Stimulated activated CD4-positive, alpha-beta T cell treated with anti-CD3 and anti-CD28 coated beads, Interleukin-15, amount 100 ng/mL, for 24 hours (primary cell): ENCODE data around the gene SCAF4.
"Not testable (repeated sequence)": the region's sequence is repeated elsewhere in the genome, so short reads cannot be mapped to it uniquely, and the experiment has no call there.

Experiments used
- DNase-seq: peaks from one replicate; pipeline ENCODE4 v3.0.0-alpha.2; 2020

Gene SCAF4

DNA sequence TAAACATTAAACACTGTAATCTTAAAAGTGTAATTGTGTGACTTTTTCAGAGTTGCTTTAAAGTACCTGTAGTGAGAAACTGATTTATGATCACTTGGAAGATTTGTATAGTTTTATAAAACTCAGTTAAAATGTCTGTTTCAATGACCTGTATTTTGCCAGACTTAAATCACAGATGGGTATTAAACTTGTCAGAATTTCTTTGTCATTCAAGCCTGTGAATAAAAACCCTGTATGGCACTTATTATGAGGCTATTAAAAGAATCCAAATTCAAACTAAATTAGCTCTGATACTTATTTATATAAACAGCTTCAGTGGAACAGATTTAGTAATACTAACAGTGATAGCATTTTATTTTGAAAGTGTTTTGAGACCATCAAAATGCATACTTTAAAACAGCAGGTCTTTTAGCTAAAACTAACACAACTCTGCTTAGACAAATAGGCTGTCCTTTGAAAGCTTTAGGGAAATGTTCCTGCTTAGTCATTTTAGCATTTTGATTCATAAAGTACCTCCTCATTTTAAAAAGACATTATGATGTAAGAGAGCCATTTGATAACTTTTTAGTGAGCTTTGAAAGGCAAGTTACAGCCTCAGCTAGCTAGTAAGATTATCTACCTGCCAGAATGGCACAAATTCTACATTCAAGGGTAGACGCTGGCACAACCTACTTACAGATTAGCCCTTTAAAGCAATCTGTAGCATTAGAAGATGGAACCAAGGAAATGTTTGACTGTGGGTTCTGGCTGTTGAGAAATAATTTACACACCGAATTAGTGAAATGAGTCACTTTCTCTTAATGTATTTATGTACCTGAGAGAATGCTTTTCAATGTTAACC, 63.0 kb downstream of the SCAF4 start:
- no peak for DNase-seq

DNA sequence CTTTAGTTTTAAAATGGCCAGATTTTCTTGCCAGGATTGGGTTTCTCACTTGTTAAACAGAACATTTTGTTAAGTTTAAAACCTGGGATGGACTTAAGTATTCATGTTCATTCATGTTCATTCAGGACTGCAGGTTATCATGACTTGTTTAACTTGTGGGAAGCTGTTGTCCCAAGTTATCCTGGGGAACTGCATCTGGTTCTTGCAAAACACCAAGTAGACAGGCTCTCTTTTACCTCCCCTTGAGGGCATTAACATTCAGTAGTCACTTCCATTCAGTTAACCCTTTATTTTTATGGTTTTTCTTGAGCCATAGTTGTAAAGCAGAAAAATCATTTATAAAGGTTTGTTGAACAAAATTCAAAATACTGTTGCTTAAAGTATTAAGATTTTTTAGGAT, 64.3 kb downstream of the SCAF4 start:
- no peak for DNase-seq

DNA sequence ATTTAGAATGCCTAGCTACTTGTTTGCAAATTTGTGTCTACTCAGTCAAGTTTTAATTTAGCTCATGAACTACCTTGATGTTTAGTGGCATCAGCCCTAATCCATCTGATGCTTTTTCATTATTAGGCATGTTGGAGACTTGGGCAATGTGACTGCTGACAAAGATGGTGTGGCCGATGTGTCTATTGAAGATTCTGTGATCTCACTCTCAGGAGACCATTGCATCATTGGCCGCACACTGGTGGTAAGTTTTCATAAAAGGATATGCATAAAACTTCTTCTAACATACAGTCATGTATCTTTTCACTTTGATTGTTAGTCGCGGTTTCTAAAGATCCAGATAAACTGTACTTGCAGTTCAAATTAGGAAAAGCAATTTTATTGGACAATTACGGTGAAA, 64.8 kb downstream of the SCAF4 start:
- peak; percentile 23 for DNase-seq

DNA sequence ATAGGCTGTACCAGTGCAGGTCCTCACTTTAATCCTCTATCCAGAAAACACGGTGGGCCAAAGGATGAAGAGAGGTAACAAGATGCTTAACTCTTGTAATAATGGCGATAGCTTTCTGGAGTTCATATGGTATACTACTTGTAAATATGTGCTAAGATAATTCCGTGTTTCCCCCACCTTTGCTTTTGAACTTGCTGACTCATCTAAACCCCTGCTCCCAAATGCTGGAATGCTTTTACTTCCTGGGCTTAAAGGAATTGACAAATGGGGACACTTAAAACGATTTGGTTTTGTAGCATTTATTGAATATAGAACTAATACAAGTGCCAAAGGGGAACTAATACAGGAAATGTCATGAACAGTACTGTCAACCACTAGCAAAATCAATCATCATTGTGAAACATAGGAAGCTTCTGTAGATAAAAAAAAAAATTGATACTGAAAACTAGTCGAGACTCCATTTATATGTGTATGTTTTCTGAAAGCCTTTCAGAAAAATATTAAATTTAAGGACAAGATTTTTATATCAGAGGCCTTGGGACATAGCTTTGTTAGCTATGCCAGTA, 65.4 kb downstream of the SCAF4 start:
- no peak for DNase-seq

DNA sequence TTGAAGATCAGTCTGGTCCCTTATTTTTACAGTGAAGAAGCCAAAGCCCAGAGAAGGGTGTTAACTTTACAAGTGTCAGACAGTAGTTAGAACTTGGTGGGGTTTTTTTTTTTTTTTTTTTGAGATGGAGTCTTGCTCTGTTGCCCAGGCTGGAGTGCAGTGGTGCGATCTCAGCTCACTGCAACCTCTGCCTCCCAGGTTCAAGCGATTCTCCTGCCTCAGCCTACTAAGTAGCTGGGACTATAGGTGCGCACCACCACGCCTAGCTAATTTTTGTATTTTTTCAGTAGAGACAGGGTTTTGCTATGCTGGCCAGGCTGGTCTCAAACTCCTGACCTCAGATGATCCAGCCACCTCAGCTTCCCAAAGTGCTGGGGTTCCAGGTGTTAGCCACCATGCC, 66.0 kb downstream of the SCAF4 start:
- not testable (repeated sequence) for DNase-seq

DNA sequence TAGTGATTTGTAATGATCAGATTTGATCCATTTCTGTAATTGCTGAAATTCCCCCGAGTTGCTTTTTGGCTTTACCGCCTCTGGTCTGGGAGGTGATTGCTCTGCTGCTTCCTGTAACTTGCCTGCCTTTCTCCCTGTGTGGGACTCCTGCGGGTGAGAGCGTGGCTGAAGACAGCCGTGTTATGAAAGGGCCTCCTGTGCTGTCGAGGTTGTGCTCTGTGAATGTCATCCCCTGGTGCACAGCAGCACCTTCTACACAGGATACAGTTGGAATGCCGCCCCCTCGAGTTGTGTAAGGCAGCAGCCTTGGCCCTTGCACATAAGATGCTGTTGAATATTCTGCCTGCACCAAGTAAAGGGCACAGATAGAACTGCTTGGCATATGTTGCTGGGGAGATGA, 66.5 kb downstream of the SCAF4 start:
- peak; percentile 55 for DNase-seq

DNA sequence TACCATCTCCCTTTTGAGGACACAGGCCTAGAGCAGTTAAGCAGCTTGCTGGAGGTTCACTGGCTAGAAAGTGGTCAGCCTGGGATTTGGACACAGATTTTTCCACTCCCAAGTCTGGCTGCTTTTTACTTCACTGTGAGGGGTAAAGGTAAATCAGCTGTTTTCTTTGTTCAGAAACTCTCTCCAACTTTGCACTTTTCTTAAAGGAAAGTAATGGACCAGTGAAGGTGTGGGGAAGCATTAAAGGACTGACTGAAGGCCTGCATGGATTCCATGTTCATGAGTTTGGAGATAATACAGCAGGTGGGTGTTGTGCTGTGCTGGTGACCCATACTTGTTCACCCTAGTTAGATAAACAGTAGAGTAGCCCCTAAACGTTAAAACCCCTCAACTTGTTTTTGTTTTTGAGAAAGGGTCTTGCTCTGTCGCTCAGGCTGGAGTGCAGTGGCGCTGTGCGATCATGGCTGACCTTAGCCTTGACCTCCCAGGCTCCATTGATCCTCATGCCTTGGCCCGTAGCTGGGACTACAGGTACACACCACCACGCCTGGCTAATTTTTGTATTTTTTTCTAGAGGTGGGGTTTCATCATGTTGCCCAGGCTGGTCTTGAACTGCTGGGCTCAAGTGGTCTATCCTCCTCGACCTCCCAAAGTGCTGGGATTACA, 68.2 kb downstream of the SCAF4 start:
- DNase-seq, result no peak

DNA sequence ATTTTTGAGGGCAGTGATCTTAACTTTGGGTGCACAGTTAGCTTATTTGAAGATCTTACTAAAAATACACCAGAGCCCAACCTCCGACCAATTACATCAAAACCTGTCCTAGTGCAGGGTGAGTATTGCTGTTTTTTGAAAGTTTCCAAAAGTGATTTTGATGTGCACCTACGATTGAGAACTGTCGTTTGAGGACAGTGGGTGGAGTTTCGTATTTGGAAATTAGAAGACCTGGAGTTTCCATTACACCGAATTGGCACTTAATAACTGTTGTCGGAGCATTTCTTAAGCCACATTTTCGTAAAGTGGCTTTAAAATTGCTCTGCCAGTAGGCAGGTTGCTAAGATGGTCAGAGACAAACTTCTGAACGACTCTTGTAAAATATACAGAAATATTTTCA, 71.3 kb downstream of the SCAF4 start:
- DNase-seq, result no peak

DNA sequence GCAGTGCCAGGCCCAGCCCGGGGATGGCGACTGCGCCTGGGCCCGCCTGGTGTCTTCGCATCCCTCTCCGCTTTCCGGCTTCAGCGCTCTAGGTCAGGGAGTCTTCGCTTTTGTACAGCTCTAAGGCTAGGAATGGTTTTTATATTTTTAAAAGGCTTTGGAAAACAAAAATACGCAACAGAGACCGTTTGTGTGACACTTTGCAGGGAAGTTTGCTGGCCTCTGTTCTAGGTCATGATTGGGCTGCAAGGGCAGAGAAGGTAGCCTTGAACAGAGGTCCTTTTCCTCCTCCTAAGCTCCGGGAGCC, 71.7 kb downstream of the SCAF4 start:
- DNase-seq, result no peak

DNA sequence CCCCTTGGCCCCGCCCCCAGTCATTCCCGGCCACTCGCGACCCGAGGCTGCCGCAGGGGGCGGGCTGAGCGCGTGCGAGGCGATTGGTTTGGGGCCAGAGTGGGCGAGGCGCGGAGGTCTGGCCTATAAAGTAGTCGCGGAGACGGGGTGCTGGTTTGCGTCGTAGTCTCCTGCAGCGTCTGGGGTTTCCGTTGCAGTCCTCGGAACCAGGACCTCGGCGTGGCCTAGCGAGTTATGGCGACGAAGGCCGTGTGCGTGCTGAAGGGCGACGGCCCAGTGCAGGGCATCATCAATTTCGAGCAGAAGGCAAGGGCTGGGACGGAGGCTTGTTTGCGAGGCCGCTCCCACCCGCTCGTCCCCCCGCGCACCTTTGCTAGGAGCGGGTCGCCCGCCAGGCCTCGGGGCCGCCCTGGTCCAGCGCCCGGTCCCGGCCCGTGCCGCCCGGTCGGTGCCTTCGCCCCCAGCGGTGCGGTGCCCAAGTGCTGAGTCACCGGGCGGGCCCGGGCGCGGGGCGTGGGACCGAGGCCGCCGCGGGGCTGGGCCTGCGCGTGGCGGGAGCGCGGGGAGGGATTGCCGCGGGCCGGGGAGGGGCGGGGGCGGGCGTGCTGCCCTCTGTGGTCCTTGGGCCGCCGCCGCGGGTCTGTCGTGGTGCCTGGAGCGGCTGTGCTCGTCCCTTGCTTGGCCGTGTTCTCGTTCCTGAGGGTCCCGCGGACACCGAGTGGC, 72.2 kb downstream of the SCAF4 start, which contains the start of gene SOD1:
SOD1 (plus strand) TSS at position 158 of the 723 bp plus-strand sequence; CDS start at position 235, 77 bp downstream.
- peak; percentile 98 for DNase-seq

DNA sequence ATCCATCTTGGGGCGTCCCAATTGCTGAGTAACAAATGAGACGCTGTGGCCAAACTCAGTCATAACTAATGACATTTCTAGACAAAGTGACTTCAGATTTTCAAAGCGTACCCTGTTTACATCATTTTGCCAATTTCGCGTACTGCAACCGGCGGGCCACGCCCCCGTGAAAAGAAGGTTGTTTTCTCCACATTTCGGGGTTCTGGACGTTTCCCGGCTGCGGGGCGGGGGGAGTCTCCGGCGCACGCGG, 72.7 kb downstream of the SCAF4 start:
- DNase-seq, result no peak

DNA sequence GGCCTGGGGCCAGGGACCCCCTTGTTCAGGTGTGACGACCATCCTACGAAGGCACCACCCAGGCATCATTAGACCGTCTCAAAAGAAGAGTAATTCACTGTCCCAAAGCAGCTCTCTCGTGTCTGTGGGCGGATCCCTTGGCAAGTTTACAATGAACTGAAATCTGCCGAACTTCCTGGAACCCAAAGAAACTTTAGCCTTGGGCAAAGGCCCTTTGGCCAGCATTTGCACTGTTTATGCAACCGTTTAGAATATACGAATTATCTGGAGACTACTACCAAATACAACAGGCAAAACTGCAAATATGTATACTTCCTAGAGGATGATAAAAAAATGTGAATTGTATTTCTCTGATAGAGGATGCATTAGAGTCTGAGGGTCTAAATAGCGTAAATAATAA, 73.9 kb downstream of the SCAF4 start:
- DNase-seq, result no peak

DNA sequence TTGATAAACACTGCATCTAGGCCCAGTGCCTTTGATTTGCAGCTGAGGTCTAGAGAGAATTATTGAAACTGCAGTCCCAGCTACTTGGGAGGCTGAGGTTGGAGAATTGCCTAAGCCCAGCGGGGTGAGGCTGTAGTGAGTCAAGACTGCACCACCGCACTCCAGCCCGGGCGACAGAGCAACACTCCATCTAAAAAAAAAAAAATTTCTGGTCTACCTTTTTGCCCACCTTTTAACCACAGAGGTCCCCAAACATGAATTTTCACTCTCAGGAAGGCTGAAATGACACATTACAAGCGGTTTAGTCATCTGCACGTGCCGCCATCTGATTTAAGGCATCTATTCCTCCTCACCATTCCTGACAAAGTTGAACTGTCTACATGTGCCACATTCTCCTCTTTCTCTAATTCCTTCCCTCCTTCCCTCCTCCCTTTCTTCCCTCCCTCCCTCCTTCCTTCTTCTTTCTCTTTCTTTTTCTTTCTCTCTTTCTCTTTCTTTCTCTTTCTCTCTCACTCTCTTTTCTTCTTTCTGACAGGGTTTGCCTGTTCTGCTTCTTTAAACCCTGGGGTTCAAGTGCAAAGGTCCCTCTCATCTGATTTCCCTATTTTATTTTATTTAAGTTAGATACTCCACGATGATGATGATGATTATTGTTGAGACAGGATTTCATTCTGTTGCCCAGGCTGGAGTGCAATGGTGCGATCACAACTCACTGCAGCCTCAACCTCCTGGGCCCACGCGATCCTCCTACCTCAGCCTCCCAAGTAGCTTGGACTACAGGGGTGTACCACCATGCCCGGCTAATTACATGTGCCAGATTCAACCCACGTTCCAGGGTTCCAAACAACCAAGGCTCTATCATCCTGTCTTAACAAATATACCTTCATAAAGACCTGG, 75.5 kb downstream of the SCAF4 start:
- peak; percentile 82 for DNase-seq

DNA sequence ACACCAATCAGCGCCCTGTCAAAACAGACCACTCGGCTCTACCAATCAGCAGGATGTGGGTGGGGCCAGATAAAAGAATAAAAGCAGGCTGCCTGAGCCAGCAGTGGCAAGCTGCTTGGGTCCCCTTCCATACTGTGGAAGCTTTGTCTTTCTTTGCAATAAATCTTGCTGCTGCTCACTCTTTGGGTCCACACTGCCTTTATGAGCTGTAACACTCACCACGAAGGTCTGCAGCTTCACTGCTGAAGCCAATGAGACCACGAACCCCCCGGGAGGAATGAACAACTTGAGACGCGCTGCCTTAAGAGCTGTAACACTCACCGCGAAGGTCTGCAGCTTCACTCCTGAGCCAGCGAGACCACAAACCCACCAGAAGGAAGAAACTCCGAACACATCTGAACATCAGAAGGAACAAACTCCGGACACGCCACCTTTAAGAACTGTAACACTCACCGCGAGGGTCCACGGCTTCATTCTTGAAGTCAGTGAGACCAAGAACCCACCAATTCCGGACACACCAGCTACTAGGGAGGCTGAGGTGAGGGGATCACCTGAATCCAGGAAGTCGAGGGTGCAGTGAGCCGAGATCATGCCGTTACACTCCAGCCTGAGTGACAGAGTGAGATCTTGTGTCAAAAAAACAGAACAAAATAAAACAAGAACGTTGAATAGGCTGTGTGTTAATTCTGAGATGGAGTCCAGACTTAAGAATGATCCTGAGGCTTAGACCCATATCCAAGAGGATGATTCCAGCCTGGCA, 76.9 kb downstream of the SCAF4 start:
- DNase-seq, result not testable (repeated sequence)

DNA sequence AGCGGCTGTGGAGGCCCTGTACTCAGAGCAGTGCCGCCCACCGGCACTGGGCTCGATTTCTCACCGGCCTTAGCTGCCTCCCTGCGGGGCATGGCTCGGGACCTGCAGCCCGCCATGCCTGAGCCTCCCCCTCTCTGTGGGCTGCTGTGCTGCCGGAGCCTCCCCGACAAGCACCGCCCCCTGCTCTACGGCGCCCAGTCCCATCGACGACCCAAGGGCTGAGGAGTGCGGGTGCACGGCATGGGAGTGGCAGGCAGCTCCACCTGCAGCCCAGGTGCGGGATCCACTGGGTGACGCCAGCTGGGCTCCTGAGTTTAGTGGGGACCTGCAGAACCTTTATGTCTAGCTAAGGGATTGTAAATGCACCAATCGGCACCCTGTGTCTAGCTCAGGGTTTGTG, 77.6 kb downstream of the SCAF4 start:
- no peak for DNase-seq

DNA sequence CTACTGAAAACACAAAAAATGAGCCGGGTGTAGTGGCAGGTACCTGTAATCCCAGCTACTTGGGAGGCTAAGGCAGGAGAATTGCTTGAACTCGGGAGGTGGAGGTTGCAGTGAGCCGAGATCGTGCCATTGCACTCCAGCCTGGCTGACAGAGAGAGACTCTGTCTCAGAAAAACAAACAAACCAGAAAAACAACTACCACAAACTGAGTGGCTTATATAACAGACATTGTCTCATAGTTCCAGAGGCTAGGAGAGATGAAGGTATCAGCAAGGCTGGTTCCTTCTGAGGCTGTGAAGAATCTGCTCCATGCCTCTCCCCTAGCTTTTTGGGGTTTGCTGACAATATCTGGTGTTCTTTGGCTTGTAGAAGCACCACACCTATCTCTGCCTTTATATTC, 80.4 kb downstream of the SCAF4 start:
- DNase-seq, result not testable (repeated sequence)

DNA sequence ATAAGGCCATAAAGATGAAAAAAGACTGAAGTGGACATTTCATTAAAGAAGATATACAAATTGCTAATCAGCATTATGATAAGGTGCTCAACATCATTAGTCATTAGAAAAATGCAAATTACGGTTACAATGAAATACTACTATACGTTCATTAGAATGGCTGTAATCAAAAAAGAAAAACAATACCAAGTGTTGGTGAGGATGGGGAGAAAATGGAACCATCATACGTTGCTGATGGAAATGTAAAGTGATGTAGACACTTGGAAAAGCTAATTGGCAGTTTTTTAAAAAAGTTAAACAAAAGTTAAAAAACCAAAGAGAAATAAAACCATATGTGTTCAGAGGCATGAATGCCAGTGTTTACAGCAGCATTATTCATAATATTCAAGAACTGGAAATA, 81.0 kb downstream of the SCAF4 start:
- DNase-seq, result no peak

DNA sequence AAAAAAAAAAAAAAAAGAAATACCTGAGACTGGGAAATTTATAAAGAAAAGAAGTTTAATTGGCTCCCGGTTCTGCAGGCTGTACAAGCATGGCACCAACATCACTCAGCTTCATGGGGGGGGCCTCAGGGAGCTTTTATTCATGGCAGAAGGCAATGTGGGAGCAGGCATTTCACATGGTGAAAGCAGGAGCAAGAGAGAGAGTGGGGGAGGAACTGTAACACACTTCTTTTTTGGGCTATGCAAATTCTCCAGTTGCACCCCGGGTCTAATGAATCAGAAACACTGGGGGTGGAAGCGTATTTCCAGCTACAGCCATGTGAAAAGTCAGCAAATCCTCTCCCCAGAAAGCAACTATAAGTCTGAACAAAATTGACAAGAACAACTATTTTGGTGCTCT, 84.3 kb downstream of the SCAF4 start:
- no peak for DNase-seq

DNA sequence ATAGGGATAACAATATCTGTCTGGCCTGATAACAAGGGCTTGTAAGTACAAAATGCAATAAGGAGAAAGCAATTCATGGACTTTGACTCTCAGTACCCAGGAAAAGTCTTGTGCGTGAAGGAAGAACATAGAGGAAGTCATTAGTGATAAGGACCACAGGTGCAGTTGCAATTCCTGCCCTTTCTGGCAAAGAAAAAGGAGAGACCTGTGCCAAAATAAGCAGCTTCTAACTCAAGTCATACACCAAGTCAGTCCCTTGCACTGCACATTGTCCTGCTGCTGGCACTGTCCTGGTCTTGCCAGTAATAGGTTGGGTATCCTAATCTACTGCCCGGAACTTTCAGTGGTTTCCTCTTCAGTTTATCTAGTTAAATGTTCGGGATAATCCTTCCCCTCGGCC, 87.3 kb downstream of the SCAF4 start:
- DNase-seq, result no peak

DNA sequence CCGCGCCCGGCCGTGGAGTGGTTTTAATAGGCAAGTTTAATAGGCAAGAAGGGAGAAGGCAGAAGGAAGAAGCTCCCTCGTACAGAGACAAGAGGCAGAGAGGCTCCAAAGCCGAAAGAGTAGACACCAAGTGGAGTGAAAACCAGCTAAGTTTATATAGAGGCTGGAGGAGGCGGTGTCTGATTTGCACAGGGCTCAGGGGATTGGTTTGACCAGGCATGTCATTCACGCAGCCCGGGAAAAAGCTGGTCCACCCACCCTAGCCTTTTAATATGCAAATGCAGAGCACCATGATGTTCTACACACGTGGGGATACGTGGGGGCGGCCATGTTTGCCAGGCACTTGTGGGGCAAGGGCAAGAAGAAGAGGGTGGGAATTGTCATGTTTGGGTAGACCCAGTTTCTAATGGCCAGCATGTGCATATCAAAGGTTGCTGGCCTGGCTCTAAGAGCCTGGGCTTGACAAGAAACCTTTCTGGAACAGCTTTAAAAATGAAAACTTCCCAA, 90.4 kb downstream of the SCAF4 start:
- DNase-seq, result no peak

DNA sequence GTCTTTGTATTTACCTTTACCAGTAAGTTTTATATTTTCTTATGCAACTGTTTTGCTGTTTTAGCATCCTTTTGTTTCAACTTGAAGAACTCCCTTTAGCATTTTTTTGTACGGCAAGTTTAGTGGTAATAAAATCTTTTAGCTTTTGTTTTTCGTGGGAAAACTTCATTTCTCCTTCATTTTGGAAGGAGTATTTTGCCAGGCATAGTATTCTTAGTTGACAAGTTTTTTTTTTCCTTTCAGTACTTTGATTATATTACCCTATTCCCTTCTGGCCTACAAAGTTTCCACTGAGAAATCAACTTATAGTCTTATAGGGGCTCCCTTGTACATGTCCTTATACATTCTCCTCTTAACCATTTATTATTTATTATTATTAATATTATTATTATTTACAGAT, 95.0 kb downstream of the SCAF4 start:
- no peak for DNase-seq

DNA sequence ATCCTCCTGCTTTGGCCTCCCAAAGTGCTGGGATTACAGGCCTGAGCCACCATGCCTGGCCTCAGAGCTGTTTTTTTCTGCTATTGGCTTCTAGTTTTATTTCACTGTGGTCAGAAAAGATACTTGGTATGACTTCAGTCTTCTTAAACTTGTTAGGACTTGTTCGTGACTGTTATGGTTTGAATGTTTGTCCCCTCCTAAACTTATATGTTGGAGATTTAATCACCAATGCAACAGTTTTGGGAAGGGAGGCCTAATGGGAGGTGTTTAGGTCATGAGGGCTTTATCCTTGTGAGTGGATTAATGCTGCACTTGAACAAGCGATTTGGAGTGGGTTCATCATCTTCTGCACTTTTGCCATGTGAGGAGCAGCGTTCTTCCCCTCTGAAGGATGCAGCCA, 96.9 kb downstream of the SCAF4 start:
- no peak for DNase-seq
